Liver (tissue), 3 donors: ENCODE results near the gene CPA1.

Source experiments
- FOXA2 ChIP-seq: IDR thresholded peaks from 2 replicates; pipeline ENCODE4 v1.6.1; 2016; ENCODE audit warnings: antibody characterized with exemption
- TAF1 ChIP-seq: conservative IDR thresholded peaks from 2 replicates; pipeline ENCODE4 v1.6.1; 2016; ENCODE audit warnings: antibody characterized with exemption, mild to moderate bottlenecking
- TF ChIP-seq, protein P1 (sequence below): fragments of 150-350 bp; IDR thresholded peaks from 2 replicates; pipeline ENCODE4 v1.5.1; 2017; ENCODE audit warnings: improper control_type of control experiment, low read depth, low read length; ENCODE audit not compliant: missing input control
- TF ChIP-seq, protein P2 (sequence below): IDR thresholded peaks from 2 replicates; pipeline ENCODE4 v1.6.1; 2016; ENCODE audit warnings: antibody characterized with exemption
- TF ChIP-seq, protein P3 (sequence below): IDR thresholded peaks from 2 replicates; pipeline ENCODE4 v1.6.1; 2016; ENCODE audit warnings: antibody characterized with exemption, mild to moderate bottlenecking
- TF ChIP-seq, protein P4 (sequence below): IDR thresholded peaks from 2 replicates; pipeline ENCODE4 v1.6.1; 2016; ENCODE audit warnings: antibody characterized with exemption
- donor health status: healthy.
- donor health status: healthy.

DNA sequence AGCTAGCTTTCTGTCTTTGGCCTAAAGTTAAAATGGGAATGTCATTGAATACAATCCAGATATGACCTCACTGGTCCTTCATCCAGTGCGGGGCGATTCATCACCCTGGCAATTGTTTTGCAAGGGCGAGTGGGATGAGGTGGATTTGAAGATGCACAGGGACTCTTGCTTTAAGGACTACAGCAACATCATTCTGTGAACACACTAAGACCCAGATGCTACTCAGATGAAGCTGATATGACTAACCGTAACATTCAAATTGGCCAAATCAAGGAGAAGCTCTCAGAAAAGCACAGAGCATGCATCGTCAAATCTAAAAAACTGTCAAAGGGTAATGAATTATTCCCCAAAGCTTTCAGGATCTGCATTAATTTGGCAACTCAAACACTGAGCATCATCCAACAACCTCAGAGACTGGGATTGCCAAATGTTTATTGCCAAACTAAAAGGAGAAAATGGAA, 12.8 kb downstream of the CPA1 start:
- TF ChIP-seq, protein P1, sequence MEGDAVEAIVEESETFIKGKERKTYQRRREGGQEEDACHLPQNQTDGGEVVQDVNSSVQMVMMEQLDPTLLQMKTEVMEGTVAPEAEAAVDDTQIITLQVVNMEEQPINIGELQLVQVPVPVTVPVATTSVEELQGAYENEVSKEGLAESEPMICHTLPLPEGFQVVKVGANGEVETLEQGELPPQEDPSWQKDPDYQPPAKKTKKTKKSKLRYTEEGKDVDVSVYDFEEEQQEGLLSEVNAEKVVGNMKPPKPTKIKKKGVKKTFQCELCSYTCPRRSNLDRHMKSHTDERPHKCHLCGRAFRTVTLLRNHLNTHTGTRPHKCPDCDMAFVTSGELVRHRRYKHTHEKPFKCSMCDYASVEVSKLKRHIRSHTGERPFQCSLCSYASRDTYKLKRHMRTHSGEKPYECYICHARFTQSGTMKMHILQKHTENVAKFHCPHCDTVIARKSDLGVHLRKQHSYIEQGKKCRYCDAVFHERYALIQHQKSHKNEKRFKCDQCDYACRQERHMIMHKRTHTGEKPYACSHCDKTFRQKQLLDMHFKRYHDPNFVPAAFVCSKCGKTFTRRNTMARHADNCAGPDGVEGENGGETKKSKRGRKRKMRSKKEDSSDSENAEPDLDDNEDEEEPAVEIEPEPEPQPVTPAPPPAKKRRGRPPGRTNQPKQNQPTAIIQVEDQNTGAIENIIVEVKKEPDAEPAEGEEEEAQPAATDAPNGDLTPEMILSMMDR, result no peak
- TF ChIP-seq, protein P2, sequence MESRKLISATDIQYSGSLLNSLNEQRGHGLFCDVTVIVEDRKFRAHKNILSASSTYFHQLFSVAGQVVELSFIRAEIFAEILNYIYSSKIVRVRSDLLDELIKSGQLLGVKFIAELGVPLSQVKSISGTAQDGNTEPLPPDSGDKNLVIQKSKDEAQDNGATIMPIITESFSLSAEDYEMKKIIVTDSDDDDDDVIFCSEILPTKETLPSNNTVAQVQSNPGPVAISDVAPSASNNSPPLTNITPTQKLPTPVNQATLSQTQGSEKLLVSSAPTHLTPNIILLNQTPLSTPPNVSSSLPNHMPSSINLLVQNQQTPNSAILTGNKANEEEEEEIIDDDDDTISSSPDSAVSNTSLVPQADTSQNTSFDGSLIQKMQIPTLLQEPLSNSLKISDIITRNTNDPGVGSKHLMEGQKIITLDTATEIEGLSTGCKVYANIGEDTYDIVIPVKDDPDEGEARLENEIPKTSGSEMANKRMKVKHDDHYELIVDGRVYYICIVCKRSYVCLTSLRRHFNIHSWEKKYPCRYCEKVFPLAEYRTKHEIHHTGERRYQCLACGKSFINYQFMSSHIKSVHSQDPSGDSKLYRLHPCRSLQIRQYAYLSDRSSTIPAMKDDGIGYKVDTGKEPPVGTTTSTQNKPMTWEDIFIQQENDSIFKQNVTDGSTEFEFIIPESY, result no peak
- TF ChIP-seq, protein P3, sequence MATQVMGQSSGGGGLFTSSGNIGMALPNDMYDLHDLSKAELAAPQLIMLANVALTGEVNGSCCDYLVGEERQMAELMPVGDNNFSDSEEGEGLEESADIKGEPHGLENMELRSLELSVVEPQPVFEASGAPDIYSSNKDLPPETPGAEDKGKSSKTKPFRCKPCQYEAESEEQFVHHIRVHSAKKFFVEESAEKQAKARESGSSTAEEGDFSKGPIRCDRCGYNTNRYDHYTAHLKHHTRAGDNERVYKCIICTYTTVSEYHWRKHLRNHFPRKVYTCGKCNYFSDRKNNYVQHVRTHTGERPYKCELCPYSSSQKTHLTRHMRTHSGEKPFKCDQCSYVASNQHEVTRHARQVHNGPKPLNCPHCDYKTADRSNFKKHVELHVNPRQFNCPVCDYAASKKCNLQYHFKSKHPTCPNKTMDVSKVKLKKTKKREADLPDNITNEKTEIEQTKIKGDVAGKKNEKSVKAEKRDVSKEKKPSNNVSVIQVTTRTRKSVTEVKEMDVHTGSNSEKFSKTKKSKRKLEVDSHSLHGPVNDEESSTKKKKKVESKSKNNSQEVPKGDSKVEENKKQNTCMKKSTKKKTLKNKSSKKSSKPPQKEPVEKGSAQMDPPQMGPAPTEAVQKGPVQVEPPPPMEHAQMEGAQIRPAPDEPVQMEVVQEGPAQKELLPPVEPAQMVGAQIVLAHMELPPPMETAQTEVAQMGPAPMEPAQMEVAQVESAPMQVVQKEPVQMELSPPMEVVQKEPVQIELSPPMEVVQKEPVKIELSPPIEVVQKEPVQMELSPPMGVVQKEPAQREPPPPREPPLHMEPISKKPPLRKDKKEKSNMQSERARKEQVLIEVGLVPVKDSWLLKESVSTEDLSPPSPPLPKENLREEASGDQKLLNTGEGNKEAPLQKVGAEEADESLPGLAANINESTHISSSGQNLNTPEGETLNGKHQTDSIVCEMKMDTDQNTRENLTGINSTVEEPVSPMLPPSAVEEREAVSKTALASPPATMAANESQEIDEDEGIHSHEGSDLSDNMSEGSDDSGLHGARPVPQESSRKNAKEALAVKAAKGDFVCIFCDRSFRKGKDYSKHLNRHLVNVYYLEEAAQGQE, result no peak
- no peak for TF ChIP-seq TAF1
- TF ChIP-seq, protein P4, sequence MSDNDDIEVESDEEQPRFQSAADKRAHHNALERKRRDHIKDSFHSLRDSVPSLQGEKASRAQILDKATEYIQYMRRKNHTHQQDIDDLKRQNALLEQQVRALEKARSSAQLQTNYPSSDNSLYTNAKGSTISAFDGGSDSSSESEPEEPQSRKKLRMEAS, result no peak
- no peak for TF ChIP-seq FOXA2
